ENCODE data around the gene LSAMP.

The LSAMP gene

DNA sequence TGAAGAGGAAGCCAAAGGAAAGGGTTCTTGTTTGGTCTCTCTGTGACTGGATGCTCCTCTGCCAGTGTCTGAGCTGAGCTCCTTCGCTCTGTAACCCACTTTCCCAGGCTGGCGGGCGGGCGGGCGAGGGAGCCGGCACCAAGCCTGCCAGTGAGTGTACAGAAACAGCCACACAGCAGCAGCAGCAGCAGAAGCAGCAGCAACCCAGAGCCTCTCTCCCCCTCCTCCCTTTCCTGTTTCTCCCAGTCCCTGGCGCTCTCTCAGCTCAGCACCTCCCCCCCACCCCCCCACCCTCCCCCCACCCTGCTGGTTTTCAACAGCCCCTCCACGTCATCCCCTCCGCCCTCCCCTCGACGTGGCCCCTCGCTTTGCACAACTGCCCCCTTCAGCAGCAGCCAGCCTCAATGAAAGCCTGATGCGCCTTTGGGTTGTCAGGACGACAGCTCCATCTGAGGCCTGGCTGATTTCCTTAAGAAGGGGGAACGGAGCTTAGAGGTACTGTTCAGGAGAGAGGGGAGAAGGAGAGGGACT, at the start of gene LSAMP:
TSS of gene LSAMP (minus strand) at position 177 of the 531 bp plus-strand sequence.
- no peak within 1 kb of the TSS for H3K4me3 ChIP-seq (ENCODE audit: control insufficient read depth, low read depth, low read length)
- no peak for TF ChIP-seq CTCF (IDR thresholded peaks at IDR 0.05; ENCODE audit: control insufficient read depth, insufficient read depth, low read depth, low read length, missing control alignments)
- no peak for DNase-seq (ENCODE audit: low read depth)

GRCh38 chr3:116492379-116492778, 47.1 kb upstream of the LSAMP start:
- DNase-seq (ENCODE audit: low read depth), result no peak
- no peak overlapping the region for H3K4me3 ChIP-seq (ENCODE audit: control insufficient read depth, low read depth, low read length)
- TF ChIP-seq CTCF (IDR thresholded peaks at IDR 0.05; ENCODE audit: control insufficient read depth, insufficient read depth, low read depth, low read length, missing control alignments), result no peak

GRCh38 chr3:116483135-116483534, 37.8 kb upstream of the LSAMP start:
- no peak overlapping the region for H3K4me3 ChIP-seq (ENCODE audit: control insufficient read depth, low read depth, low read length)
- no peak for DNase-seq (ENCODE audit: low read depth)

GRCh38 chr3:116476691-116477090, 31.4 kb upstream of the LSAMP start:
- DNase-seq (ENCODE audit: low read depth), result no peak
- no peak for TF ChIP-seq CTCF (IDR thresholded peaks at IDR 0.05; ENCODE audit: control insufficient read depth, insufficient read depth, low read depth, low read length, missing control alignments)
- H3K4me3 ChIP-seq (ENCODE audit: control insufficient read depth, low read depth, low read length), result no peak overlapping the region

More at GRCh38 chr3:116483135-116483534, 37.8 kb upstream of the LSAMP start:
- no peak for TF ChIP-seq CTCF (IDR thresholded peaks at IDR 0.05; ENCODE audit: control insufficient read depth, insufficient read depth, low read depth, low read length, missing control alignments)

DNA sequence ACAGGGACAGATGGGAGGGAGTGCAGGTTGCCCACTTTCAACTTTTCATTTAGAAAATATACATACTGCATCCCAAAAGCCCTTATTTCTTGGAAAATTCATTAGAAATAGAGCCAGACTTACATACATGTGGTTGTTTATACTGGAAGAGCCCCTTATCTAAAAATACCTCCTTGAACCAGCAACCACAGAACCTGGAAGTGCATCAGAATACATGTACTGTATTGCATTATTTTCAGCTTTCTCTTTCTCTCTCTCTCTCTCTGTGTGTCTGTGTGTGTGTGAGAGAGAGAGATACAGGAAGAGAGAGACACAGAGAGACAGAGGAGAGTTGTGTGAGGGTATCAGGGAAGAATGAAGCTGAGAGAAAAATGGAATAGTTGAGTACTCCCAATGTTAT, 29.5 kb upstream of the LSAMP start:
- H3K4me3 ChIP-seq (ENCODE audit: control insufficient read depth, low read depth, low read length), result no peak overlapping the region
- no peak for DNase-seq (ENCODE audit: low read depth)
- no peak for TF ChIP-seq CTCF (IDR thresholded peaks at IDR 0.05; ENCODE audit: control insufficient read depth, insufficient read depth, low read depth, low read length, missing control alignments)

- no peak for DNase-seq (ENCODE audit: low read depth)
- TF ChIP-seq CTCF (IDR thresholded peaks at IDR 0.05; ENCODE audit: control insufficient read depth, insufficient read depth, low read depth, low read length, missing control alignments), result no peak
- no peak overlapping the region for H3K4me3 ChIP-seq (ENCODE audit: control insufficient read depth, low read depth, low read length)
Observed at GRCh38 chr3:116474032-116474780, 28.9 kb upstream of the LSAMP start.
